Karpas-422 (cell line): Measurements from ENCODE around the gene SASH1. TPM values are rescaled to one million over a fixed set of nuclear protein-coding genes. Genes with fewer than 3 reads are reported as not detected.

ENCODE experiments used
- DNase-seq: peaks from one replicate; pipeline ENCODE4 v3.0.0-alpha.2; 2015
- H2AFZ ChIP-seq: fragments of 200-600 bp; sonication (generic); 2 replicates; pipeline ENCODE4 v1.6.1; 2014; ENCODE audit warnings: antibody characterized with exemption, low read length, mixed read lengths
- H3K27ac ChIP-seq: fragments of 200-600 bp; sonication (generic); 2 replicates; pipeline ENCODE4 v1.5.1; 2014; ENCODE audit warnings: mild to moderate bottlenecking, low read length, moderate library complexity
- H3K27me3 ChIP-seq: fragments of 200-600 bp; sonication (generic); 2 replicates; pipeline ENCODE4 v1.6.1; 2014; ENCODE audit warnings: low read length, mixed read lengths
- H3K36me3 ChIP-seq: fragments of 200-600 bp; sonication (generic); 2 replicates; pipeline ENCODE4 v1.6.1; 2014; ENCODE audit warnings: low read length, mixed read lengths; ENCODE audit not compliant: insufficient read depth
- H3K4me1 ChIP-seq: fragments of 200-600 bp; sonication (generic); 2 replicates; pipeline ENCODE4 v1.6.1; 2014; ENCODE audit warnings: mild to moderate bottlenecking, low read length, mixed read lengths
- H3K4me2 ChIP-seq: fragments of 200-600 bp; sonication (generic); 2 replicates; pipeline ENCODE4 v1.6.1; 2014; ENCODE audit warnings: low read length, low read depth, mild to moderate bottlenecking; ENCODE audit not compliant: poor library complexity, severe bottlenecking
- H3K4me3 ChIP-seq: fragments of 200-600 bp; sonication (generic); 2 replicates; pipeline ENCODE4 v1.5.1; 2014; ENCODE audit warnings: mild to moderate bottlenecking, antibody characterized with exemption, low read length, mixed read lengths
- H3K79me2 ChIP-seq: fragments of 200-600 bp; sonication (generic); 2 replicates; pipeline ENCODE4 v1.6.1; 2014; ENCODE audit warnings: mild to moderate bottlenecking, low read length, mixed read lengths
- H3K9ac ChIP-seq: fragments of 200-600 bp; sonication (generic); 2 replicates; pipeline ENCODE4 v1.6.0; 2014; ENCODE audit warnings: low read length
- H3K9me2 ChIP-seq: fragments of 200-600 bp; sonication (generic), shearing (Covaris generic); replicated peaks from 2 replicates; pipeline ENCODE4 v1.6.0; 2014; ENCODE audit warnings: mild to moderate bottlenecking, low read length, moderate library complexity; ENCODE audit not compliant: insufficient read depth
- H3K9me3 ChIP-seq: fragments of 300-700, 200-600 bp; sonication (generic); 2 replicates; pipeline ENCODE4 v1.6.1; 2014; ENCODE audit warnings: low read length, mixed read lengths
- H4K20me1 ChIP-seq: fragments of 200-600 bp; sonication (generic); 2 replicates; pipeline ENCODE4 v1.6.1; 2014; ENCODE audit warnings: mild to moderate bottlenecking, antibody characterized with exemption, low read length, low read depth; ENCODE audit not compliant: insufficient read depth
- total RNA-seq: library from RNA; depleted of rRNA; stranded (reverse); fragments of >200 nt; shearing (Covaris generic); gene quantifications from 2 replicates; pipeline ENCODE4 v1.2.3, GENCODE V29; 2014; ENCODE audit warnings: low replicate concordance

SASH1 gene
- total RNA-seq, 1 experiment from 2014 or later, result 0.15 TPM

DNA sequence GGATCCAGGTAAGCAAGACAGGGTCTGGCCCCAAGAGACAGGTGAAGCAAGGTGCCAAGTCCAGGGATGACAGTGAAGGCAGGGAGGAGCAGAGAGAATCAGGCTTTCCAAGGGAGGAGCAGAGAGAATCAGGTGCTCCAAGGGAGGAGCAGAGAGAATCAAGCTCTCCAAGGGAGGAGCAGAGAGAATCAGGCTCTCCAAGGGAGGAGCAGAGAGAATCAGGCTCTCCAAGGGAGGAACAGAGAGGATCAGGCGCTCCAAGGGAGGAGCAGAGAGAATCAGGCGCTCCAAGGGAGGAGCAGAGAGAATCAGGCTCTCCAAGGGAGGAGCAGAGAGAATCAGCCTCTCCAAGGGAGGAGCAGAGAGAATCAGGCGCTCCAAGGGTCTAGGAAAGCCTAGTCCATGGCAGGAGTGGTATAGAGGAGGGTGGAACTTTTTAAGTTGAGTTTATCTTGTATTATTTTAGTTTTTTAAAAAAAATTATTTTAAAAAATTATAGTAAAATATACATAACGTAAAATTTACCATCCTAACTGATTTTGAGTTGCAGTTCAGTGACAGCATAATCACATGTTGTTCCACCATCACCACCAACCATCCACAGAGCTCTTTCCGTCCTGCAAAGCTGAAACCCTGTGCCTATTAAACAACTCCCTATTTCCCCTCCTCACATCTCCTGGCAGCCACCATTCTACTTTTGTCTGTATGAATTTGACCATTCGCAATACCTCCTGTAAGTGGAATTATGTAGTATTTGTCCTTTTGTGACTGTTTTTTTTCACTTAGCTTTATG, 64.1 kb downstream of the SASH1 start:
- Histone ChIP-seq H3K4me1 (no peaks in the 10 kb centered on the region), H4K20me1 (no peaks in the 10 kb centered on the region), H3K36me3 (no peaks in the 10 kb centered on the region), H3K27ac (no peak overlapping the region), H3K9me2 (no peaks in the 10 kb centered on the region), H3K4me2 (no peak overlapping the region), H3K9ac (no peak overlapping the region), H3K4me3 (no peak overlapping the region), H3K79me2 (no peaks in the 10 kb centered on the region), H3K9me3 (no peaks in the 10 kb centered on the region), H2AFZ (no peak overlapping the region), H3K27me3 (no peaks in the 10 kb centered on the region)
- DNase-seq, result no peak

DNA sequence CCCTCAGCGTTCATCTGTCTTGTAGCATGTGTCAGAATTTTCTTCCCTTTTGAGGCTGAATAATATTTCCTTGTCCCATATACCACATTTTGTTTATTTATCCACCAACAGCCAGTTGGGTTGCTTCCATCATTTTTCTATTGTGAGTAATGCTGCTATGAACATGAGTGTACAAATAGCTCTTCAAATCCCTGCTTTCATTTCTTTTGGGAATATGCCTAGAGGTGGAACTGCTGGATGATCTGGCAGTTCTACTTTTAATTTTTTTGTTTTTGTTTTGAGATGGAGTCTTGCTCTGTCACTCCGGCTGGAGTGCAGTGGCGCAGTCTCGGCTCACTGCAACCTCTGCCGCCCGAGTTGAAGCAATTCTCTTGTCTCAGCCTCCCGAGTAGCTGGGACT, 64.7 kb downstream of the SASH1 start:
- Histone ChIP-seq H3K4me3 (no peak overlapping the region), H2AFZ (no peak overlapping the region), H3K4me1 (no peaks in the 10 kb centered on the region), H3K27ac (no peak overlapping the region), H3K36me3 (no peaks in the 10 kb centered on the region), H3K27me3 (no peaks in the 10 kb centered on the region), H3K9me2 (no peaks in the 10 kb centered on the region), H3K79me2 (no peaks in the 10 kb centered on the region), H3K9ac (no peak overlapping the region), H3K9me3 (no peaks in the 10 kb centered on the region), H3K4me2 (no peak overlapping the region), H4K20me1 (no peaks in the 10 kb centered on the region)
- no peak for DNase-seq

DNA sequence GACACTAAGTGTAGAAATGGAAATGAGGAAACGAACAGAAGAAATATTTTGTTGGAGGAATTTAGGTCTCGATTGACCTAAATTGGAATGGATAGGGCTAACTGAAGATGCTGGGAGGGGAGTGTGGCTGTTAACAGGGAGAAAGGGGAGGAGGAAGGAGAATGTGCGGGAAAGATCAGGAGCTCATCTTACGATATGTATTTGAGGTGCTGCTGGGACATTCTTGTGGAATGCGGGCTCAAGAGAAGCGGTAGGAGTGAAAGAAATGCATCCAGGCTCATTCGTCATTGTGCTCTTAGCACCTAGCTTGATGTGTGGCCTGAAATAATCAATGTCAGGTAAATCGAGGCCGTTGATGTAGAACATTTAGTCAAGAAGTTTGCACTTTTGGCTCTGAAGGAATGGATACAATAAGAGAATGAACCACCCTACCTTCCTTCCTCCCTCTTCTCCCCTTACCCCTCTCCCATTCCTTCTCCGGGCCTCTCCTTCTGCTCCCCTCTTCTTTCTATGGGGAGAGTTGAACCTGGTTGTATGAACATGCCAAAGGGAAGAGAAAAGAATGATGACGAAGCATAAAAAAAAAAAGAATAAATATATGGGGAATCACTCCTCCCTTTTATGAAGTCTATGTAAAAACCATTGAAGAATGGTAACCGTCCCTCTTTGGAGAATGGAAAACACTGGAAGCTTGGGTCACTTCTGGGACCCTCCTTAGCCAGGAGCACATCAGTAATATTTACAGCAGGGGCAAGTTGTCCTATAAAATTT, 70.9 kb downstream of the SASH1 start:
- H3K9me3 ChIP-seq, result no peaks in the 10 kb centered on the region
- no peaks in the 10 kb centered on the region for H3K4me1 ChIP-seq
- no peak for DNase-seq
- no peak overlapping the region for H3K4me3 ChIP-seq
- H3K4me2 ChIP-seq, result no peak overlapping the region
- no peaks in the 10 kb centered on the region for H3K79me2 ChIP-seq
- H3K9me2 ChIP-seq, result no peaks in the 10 kb centered on the region
- no peaks in the 10 kb centered on the region for H4K20me1 ChIP-seq
- no peak overlapping the region for H3K9ac ChIP-seq
- no peaks in the 10 kb centered on the region for H3K27me3 ChIP-seq
- H3K27ac ChIP-seq, result no peak overlapping the region
- no peaks in the 10 kb centered on the region for H3K36me3 ChIP-seq
- no peak overlapping the region for H2AFZ ChIP-seq

DNA sequence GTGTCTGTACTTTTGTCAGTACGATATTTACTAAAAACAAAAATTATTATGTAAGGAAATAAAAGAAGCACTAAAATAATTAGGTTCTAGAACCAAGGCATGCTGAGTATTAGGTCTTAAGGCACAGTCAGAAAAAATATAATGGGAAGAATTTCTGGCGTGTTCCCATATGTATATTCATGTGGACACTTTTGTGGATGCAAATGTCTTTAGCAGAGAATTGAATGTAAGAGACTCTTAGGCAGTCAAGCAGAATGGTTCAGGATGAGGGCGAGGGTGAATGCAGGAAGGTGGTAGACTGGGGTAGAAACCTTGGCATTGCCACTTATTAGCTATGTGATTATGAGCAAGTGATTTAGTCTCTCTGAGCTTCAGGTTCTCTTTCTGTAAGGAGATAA, 71.5 kb downstream of the SASH1 start:
- no peak overlapping the region for H3K9ac ChIP-seq
- no peaks in the 10 kb centered on the region for H4K20me1 ChIP-seq
- H2AFZ ChIP-seq, result no peak overlapping the region
- H3K79me2 ChIP-seq, result no peaks in the 10 kb centered on the region
- no peak overlapping the region for H3K4me2 ChIP-seq
- no peaks in the 10 kb centered on the region for H3K9me2 ChIP-seq
- H3K27ac ChIP-seq, result no peak overlapping the region
- no peaks in the 10 kb centered on the region for H3K27me3 ChIP-seq
- no peaks in the 10 kb centered on the region for H3K4me1 ChIP-seq
- DNase-seq, result no peak
- H3K9me3 ChIP-seq, result no peaks in the 10 kb centered on the region
- no peaks in the 10 kb centered on the region for H3K36me3 ChIP-seq
- H3K4me3 ChIP-seq, result no peak overlapping the region

DNA sequence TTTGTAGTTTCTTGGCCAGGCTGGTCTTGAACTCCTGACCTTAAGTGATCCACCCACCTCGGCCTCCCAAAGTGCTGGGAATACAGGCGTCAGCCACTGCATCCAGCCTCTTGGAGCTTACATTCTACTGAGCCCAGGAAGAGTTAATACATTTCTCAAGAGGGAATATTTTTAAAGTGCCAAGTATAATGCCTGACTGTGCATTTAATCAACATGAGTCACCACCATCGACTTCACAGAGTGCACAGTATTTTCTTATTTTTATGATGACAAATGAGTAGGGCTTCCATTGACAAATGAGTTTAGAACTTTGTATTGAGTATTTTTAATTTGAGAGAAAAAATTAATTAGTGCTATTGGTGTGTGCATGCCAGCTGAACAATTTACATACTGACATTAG, 72.2 kb downstream of the SASH1 start:
- Histone ChIP-seq H4K20me1 (no peaks in the 10 kb centered on the region), H2AFZ (no peak overlapping the region), H3K9ac (no peak overlapping the region), H3K36me3 (no peaks in the 10 kb centered on the region), H3K79me2 (no peaks in the 10 kb centered on the region), H3K9me2 (no peaks in the 10 kb centered on the region), H3K4me3 (no peak overlapping the region), H3K4me1 (no peaks in the 10 kb centered on the region), H3K9me3 (no peaks in the 10 kb centered on the region), H3K27ac (no peak overlapping the region), H3K27me3 (no peaks in the 10 kb centered on the region), H3K4me2 (no peak overlapping the region)
- DNase-seq, result no peak

DNA sequence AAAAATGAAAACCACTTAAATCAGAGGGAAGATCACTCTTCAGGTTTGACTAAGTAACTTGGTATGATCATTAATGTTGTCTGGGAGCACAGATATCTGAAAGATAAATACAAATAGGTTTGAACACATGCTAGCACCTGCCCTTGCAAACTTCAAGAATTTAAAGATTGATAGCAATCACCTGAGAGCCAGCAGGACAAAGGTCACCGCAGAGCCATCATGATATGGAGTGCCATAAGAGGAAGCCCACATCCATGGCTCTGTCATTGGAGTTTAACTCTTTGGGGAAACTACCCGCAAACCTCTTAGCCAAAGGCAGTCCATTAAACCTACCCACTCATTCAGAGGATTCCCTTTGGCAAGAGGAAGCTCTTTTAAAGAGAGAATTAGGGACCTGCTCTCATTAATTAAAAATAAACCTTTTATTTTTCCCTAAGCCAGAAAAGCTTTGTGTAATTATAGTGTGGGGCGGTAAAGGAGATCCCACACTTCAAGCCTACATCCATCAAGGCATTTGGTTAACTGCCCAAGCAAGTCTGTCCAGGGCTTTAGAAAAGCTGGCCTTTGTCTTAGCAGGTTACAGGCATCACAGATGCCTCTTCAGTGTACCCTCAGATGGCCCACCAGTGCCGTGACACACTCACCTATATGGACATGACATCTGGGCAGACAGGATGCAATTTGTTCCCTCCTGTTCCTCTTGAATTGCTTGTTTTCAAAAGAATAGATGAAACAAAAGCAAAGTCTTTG, 73.0 kb downstream of the SASH1 start:
- Histone ChIP-seq H2AFZ (no peak overlapping the region), H3K79me2 (no peaks in the 10 kb centered on the region), H3K4me2 (no peak overlapping the region), H3K27ac (no peak overlapping the region), H3K36me3 (no peaks in the 10 kb centered on the region), H3K27me3 (no peaks in the 10 kb centered on the region), H3K4me1 (no peaks in the 10 kb centered on the region), H3K9me3 (no peaks in the 10 kb centered on the region), H4K20me1 (no peaks in the 10 kb centered on the region), H3K9ac (no peak overlapping the region), H3K4me3 (no peak overlapping the region), H3K9me2 (no peaks in the 10 kb centered on the region)
- DNase-seq, result no peak

DNA sequence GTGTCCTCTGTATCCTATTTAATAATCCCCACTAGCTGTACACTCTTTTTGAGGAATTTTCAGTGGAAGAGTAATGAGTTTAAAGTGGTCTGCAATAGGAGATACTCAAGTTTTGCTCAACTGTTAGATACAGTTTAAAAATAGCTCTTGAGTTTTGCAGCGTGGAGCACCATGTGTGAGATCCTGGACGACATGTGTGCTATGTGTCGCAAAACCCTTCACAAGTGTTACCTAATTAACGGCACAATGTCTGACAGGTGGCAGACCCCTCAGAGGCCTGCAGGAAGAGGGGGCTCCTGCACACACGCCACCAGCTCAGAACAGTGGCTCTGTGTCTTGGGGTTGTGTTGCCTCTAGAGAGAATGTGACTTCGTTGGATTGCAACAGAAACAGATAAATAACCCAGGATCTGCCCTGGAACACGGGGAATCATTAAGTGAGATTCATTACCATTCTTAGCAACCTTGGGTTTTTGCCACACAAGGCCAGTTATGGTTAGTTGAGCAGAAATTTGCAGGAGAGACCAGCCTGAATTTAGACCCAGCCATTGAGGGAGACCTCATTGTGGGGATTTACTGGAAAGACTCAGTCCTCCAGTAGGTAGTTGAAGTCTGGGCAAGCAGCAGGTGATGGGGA, 73.8 kb downstream of the SASH1 start:
- H3K4me2 ChIP-seq, result no peak overlapping the region
- no peak overlapping the region for H3K27ac ChIP-seq
- H3K9ac ChIP-seq, result no peak overlapping the region
- no peaks in the 10 kb centered on the region for H3K79me2 ChIP-seq
- H2AFZ ChIP-seq, result no peak overlapping the region
- DNase-seq, result no peak
- H3K9me2 ChIP-seq, result no peaks in the 10 kb centered on the region
- no peak overlapping the region for H3K4me3 ChIP-seq
- no peaks in the 10 kb centered on the region for H3K36me3 ChIP-seq
- H3K4me1 ChIP-seq, result no peaks in the 10 kb centered on the region
- H3K27me3 ChIP-seq, result no peaks in the 10 kb centered on the region
- H3K9me3 ChIP-seq, result no peaks in the 10 kb centered on the region
- no peaks in the 10 kb centered on the region for H4K20me1 ChIP-seq

DNA sequence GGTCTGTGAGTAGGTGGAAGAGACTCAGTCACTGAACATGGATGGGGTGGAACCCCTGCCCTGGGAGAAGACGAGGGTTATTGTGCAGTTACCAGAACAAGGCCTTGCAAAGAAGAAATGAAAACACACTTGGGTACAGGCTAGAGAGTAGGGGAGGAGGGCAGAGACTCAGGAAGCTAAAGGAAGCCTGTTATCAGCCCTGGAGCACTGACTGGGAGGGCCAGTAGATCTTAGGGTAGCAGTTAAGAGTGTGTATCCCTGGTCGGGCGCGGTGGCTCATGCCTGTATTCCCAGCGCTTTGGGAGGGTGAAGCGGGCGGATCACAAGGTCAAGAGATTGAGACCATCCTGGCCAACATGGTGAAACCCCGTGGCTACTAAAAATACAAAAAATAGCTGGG, 74.4 kb downstream of the SASH1 start:
- no peak for DNase-seq
- no peaks in the 10 kb centered on the region for H3K4me1 ChIP-seq
- no peak overlapping the region for H3K9ac ChIP-seq
- no peaks in the 10 kb centered on the region for H3K36me3 ChIP-seq
- H3K27ac ChIP-seq, result no peak overlapping the region
- H3K79me2 ChIP-seq, result no peaks in the 10 kb centered on the region
- no peak overlapping the region for H3K4me3 ChIP-seq
- H4K20me1 ChIP-seq, result no peaks in the 10 kb centered on the region
- H3K27me3 ChIP-seq, result no peaks in the 10 kb centered on the region
- no peaks in the 10 kb centered on the region for H3K9me2 ChIP-seq
- no peak overlapping the region for H3K4me2 ChIP-seq
- H2AFZ ChIP-seq, result no peak overlapping the region
- H3K9me3 ChIP-seq, result no peaks in the 10 kb centered on the region
